Measurements from ENCODE around the gene GABBR1.

DNA sequence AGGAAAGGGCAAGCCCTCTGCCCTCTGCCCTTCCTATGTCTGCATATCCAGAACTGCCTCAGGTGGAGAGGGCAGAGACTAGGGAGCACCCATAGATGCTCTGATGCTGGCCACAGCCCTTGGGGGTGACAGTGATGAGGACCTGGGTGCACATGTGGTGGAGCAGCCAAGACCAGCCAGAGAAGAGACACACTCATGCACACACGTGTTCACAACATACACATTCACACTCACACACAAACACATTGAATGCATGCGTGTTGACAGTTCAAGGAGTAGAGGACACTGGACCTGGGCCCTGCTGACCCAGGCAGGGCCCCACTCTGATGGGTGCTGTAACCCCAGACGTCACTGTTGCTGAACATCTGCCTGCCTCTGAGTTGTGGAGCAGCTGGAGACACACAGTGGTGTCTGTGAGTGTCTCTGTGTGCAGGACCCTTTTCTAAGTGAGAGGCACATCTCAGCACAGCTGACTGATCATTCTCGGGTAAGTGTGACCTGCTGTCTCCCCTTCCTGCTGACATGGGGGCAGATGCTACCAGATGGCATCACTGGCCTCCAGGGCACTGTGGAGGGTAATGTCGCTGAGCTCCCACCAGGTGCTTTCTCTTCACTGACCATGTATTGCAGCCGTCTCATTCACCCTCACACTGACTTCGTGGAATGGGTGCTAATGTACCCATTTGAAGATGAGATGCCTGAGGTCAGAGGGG, 115.1 kb downstream of the GABBR1 start:
- TF ChIP-seq, protein P1, sequence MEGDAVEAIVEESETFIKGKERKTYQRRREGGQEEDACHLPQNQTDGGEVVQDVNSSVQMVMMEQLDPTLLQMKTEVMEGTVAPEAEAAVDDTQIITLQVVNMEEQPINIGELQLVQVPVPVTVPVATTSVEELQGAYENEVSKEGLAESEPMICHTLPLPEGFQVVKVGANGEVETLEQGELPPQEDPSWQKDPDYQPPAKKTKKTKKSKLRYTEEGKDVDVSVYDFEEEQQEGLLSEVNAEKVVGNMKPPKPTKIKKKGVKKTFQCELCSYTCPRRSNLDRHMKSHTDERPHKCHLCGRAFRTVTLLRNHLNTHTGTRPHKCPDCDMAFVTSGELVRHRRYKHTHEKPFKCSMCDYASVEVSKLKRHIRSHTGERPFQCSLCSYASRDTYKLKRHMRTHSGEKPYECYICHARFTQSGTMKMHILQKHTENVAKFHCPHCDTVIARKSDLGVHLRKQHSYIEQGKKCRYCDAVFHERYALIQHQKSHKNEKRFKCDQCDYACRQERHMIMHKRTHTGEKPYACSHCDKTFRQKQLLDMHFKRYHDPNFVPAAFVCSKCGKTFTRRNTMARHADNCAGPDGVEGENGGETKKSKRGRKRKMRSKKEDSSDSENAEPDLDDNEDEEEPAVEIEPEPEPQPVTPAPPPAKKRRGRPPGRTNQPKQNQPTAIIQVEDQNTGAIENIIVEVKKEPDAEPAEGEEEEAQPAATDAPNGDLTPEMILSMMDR (conservative IDR thresholded peaks at IDR 0.05; ENCODE audit: low read length): no peak
- no peak for TF ChIP-seq EZH2phosphoT487 (IDR thresholded peaks at IDR 0.05; ENCODE audit: borderline replicate concordance, low read depth, low read length)
